SK-N-MC (cell line): ENCODE results near the gene CHGA.

Experiments
- DNase-seq: peaks from one replicate; pipeline ENCODE4 v3.0.0-alpha.2; 2011; ENCODE audit warnings: low read depth, low spot score
- H3K27ac ChIP-seq: fragments of 200-600 bp; sonication (generic); 2 replicates; pipeline ENCODE4 v1.5.1; 2016; ENCODE audit warnings: mixed run types
- H3K36me3 ChIP-seq: fragments of 200-600 bp; sonication (generic); 2 replicates; pipeline ENCODE4 v1.6.1; 2017; ENCODE audit warnings: antibody characterized with exemption, low read length, mixed read lengths; ENCODE audit not compliant: insufficient read depth
- H3K4me3 ChIP-seq: fragments of 200-600 bp; sonication (generic); 2 replicates; pipeline ENCODE4 v1.5.1; 2016
- H3K9ac ChIP-seq: fragments of 200-600 bp; sonication (generic); 2 replicates; pipeline ENCODE4 v1.8.0; 2017; ENCODE audit warnings: mixed run types, mixed read lengths; ENCODE audit not compliant: insufficient read length
- H3K9me3 ChIP-seq: fragments of 200-600 bp; sonication (generic); 2 replicates; pipeline ENCODE4 v1.6.1; 2017; ENCODE audit warnings: low read depth, mild to moderate bottlenecking, antibody characterized with exemption, low read length, moderate library complexity, mixed read lengths
- EZH2 ChIP-seq: fragments of 200-600 bp; sonication (generic); IDR thresholded peaks from one replicate; pipeline ENCODE4 v1.6.1; 2017; ENCODE audit warnings: antibody characterized with exemption
- FOXP2 ChIP-seq: optimal IDR thresholded peaks from 2 replicates; pipeline ENCODE3; 2011; ENCODE audit warnings: mild to moderate bottlenecking, moderate library complexity; ENCODE audit not compliant: insufficient read depth; ENCODE audit errors: extremely low read length, control extremely low read depth
- POLR2AphosphoS5 ChIP-seq: IDR thresholded peaks from 2 replicates; pipeline ENCODE4 v1.6.1; 2012; ENCODE audit warnings: mild to moderate bottlenecking, low read depth, low read length, borderline replicate concordance

The CHGA gene

DNA sequence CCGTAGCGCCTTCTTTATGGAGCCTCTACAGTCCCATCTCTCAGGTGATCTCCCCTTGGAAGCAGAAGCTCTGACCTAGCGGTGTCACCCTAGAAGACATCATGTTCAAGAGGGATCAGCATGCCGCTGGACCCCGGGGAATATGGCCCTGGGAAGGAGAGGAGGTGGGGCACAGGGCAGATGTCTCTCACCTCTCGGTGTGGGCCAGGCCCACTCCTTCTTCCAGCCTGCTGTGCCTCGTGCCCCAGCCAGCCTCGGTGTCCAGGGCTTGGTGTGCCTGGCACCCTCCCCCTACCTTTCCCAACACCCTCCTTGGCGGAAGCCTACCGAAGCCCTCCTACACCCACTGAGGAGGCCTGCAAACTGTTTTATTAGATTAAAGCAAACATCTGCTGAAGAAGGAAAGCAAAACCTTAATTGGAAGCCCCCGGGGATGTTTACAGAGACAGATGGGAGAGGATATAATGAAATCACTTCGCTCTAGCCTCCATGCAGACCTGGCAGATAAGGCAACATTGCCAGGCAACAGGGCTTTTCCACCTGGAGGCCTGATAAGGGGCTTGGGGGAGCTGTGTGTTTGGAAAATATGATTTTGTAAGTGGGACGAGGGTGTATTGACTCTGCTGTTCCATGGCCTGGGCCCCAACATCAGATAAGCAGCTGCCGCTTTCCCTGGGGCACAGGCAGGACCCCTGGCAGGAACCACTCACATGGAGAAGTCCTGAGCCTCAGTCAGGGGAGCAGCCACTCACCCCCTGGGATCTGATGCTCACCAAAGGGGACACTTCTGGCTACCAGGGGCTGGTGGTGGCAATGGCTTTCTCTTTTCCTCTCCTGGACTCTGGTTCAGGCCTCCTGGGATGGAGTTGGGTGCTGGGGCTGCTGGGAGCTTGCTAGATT lies 5.7 kb upstream of the CHGA start:
- no peak for DNase-seq
- Histone ChIP-seq H3K27ac (no peak overlapping the region), H3K9ac (no peak overlapping the region), H3K9me3 (no peaks in the 10 kb centered on the region), H3K4me3 (no peak overlapping the region), H3K36me3 (no peaks in the 10 kb centered on the region)
- no peak for TF ChIP-seq POLR2AphosphoS5
- TF ChIP-seq FOXP2: no peak
- no peak for TF ChIP-seq EZH2

DNA sequence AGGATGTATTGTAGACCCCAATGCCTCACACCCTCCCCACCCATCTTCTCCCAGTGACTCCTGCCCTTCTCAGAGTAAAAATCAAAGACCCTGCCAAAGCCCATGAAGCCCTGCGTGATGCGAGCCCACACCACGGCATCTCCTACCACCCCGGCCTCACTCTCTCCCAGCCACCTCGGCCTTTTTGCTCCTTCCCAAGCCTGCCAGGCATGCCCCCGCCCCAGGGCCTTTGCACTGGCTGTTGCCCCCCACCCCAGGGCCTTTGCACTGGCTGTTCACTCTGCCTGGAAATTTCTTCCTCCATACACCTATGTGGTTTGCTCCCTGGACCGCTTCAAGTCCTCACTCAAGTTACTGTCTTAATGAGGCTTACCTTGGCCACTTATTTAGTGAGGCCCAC lies 5.0 kb upstream of the CHGA start:
- no peak overlapping the region for H3K27ac ChIP-seq
- no peak for TF ChIP-seq FOXP2
- no peak for TF ChIP-seq EZH2
- no peak for TF ChIP-seq POLR2AphosphoS5
- no peak for DNase-seq

DNA sequence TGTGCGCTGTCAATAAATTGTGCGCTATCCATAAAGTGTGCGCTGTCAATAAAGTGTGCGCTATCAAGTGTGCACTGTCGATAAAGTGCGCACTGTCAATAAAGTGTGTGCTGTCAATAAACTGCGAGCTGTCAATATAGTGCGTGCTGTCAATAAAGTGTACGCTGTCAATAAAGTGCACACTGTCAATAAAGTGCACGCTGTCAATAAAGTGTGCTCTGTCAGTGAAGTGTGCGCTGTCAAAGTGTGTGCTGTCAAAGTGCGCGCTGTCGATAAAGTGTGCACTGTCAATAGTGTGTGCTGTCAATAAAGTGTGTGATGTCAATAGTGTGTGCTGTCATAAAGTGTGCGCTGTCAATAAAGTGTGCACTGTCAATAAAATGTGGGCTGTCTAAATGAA lies 2.9 kb upstream of the CHGA start:
- Histone ChIP-seq H3K9me3 (no peaks in the 10 kb centered on the region), H3K36me3 (no peaks in the 10 kb centered on the region), H3K4me3 (no peak overlapping the region), H3K27ac (no peak overlapping the region), H3K9ac (no peak overlapping the region)
- no peak for DNase-seq
- TF ChIP-seq POLR2AphosphoS5 (no peak), EZH2 (no peak), FOXP2 (no peak)

More for the DNA sequence above, 5.0 kb upstream of the CHGA start:
- no peak overlapping the region for H3K4me3 ChIP-seq
- H3K36me3 ChIP-seq: no peaks in the 10 kb centered on the region
- H3K9me3 ChIP-seq: no peaks in the 10 kb centered on the region
- no peak overlapping the region for H3K9ac ChIP-seq

DNA sequence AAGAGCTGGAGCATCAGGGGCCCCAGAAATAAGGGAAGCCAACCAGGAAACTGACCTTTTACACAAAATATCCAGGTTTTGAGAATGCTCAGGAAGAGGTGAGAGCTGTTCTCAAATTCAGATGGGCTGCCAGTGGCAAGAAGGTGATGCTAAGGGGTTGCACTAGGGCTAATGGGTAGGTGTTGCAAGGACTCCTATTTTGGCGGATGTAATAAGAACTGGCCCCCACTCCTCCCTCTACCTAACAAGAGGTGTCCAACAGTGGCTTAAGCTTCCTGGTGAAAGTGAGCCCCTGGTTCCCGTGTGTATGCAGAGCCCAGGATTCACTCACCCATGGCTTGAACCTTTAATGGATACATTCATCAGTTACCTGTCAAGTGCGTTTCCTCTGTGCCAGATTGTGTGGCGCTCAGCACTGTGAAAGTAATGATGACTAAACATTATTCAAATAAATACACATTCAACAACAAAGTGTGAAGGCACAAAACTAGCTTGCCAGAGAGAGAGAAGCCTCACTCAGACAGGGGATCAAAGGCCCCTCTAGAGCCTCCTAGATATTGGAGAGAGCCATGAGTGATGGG lies 705 bp upstream of the CHGA start:
- no peaks in the 10 kb centered on the region for H3K36me3 ChIP-seq
- H3K9me3 ChIP-seq: no peaks in the 10 kb centered on the region
- no peak for TF ChIP-seq POLR2AphosphoS5
- TF ChIP-seq FOXP2: no peak
- TF ChIP-seq EZH2: no peak
- H3K4me3 ChIP-seq: no peak overlapping the region
- no peak overlapping the region for H3K9ac ChIP-seq
- H3K27ac ChIP-seq: no peak overlapping the region
- no peak for DNase-seq

DNA sequence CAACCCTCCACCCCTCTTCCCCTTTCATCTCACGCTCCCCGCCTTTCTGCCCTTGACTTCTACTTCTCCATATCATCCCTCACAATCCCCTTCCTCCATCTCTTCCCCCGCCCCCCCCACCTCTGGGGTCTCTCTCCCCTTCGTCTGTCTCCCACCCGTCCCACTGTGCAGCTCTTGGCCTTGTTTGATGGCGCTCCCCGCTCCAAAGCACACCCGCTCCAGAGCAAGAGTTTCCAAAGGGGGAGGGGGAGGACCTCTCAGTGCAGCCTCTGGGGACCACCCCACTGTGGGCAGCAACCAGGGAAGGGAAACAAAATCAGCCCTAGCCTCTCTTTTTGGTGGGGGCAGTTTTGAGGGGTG lies 774 bp downstream of the CHGA start:
- H3K36me3 ChIP-seq: no peaks in the 10 kb centered on the region
- TF ChIP-seq POLR2AphosphoS5 (no peak), EZH2 (no peak), FOXP2 (no peak)
- H3K9ac ChIP-seq: no peak overlapping the region
- H3K27ac ChIP-seq: no peak overlapping the region
- H3K4me3 ChIP-seq: no peak overlapping the region
- DNase-seq: no peak
- no peaks in the 10 kb centered on the region for H3K9me3 ChIP-seq

DNA sequence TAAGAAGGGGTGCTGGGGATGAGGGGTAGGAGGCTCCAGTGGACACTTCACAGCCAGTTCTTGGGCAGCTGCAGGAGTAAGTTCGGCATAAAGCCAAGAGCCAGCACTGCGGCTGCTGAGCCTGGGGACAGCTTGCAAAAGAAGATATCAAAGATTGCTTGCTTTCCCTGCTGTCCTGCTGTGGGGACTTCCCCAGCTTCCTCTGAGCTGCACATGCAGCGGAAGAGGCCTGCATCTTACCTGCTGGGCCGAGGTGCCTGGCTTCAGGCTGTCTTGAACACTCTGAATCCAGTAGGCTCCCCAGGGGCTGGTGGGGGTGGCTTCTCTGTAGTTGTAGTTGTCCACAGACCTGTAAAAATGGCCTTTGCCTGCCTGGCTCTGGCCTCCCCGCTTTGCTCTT lies 1.3 kb downstream of the CHGA start:
- no peaks in the 10 kb centered on the region for H3K9me3 ChIP-seq
- H3K36me3 ChIP-seq: no peaks in the 10 kb centered on the region
- no peak overlapping the region for H3K4me3 ChIP-seq
- H3K27ac ChIP-seq: no peak overlapping the region
- H3K9ac ChIP-seq: no peak overlapping the region
- no peak for TF ChIP-seq EZH2
- no peak for TF ChIP-seq POLR2AphosphoS5
- no peak for DNase-seq

DNA sequence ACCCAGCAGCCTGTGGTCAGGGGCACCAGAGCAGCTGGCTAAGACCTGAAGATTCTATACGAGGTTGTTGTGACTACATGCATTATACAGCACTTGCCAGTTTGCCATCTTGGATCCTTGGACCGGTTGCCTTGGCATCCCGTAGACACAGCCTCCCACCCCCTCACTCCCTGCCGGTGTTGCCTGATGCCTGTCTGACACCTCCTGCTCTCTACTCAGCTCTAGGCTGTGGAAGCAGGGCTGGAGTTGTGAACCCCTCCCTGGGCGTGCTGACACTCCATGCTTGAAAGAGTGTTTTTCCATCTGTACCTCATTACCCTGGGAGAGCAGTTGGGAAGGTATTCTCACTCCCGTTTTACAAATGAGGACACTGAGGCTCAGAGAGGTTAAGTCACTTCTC lies 2.5 kb downstream of the CHGA start:
- H3K27ac ChIP-seq: no peak overlapping the region

DNA sequence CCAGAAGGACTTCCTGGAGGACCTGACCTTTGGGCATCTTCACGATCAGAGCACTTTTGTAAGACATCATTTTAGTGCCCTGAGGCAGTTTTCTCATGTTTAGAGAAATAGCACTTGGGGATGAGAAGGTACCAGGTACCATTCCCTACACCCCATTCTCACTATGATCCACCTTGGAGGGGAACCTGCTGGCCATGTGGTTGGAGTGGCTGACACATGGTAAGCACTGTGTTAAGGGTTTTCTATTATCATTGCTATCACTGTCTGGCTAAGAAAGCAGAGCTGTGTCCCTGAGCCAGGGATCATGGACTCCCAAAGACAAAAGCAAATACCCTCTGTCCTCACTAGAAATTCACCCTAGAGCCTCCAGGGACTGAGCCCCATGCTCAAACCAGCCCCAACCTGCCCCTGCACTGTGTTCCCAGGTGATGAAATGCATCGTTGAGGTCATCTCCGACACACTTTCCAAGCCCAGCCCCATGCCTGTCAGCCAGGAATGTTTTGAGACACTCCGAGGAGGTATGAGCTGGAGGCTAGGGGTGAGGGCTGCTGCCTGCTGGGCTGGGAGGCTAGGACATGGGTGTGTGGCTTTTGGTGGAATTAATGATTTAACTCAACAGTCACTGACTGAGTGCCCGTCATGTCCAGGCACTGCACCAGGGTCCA lies 3.4 kb downstream of the CHGA start:
- H3K9ac ChIP-seq: no peak overlapping the region
- DNase-seq: no peak
- H3K36me3 ChIP-seq: no peaks in the 10 kb centered on the region
- H3K9me3 ChIP-seq: no peaks in the 10 kb centered on the region
- H3K4me3 ChIP-seq: no peak overlapping the region
- no peak overlapping the region for H3K27ac ChIP-seq
- TF ChIP-seq POLR2AphosphoS5 (no peak), EZH2 (no peak), FOXP2 (no peak)

More for the DNA sequence above, 2.5 kb downstream of the CHGA start:
- TF ChIP-seq EZH2: no peak
- TF ChIP-seq POLR2AphosphoS5: no peak
- TF ChIP-seq FOXP2: no peak
- Histone ChIP-seq H3K36me3 (no peaks in the 10 kb centered on the region), H3K9me3 (no peaks in the 10 kb centered on the region), H3K4me3 (no peak overlapping the region), H3K9ac (no peak overlapping the region)
- no peak for DNase-seq

DNA sequence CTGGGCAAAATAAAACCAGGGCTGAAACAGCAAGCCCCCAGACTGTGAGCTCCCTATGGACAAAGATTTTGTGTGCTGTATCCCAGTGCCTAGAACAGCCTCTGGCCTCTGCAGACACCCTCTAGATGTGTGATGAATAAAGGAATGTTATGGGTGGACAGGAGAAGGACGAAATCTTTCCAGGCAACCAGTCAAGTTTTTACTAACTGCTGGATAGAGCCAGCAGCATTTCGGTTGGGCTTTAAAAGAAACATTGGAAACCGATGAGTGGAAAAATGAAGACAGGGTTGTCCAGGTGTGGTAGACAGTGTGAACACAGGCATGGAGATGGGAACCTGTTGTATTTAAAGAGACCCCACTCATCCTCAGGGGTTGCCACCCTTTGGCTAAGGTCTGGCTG lies 4.0 kb downstream of the CHGA start:
- Histone ChIP-seq H3K9me3 (no peaks in the 10 kb centered on the region), H3K27ac (no peak overlapping the region), H3K36me3 (no peaks in the 10 kb centered on the region), H3K9ac (no peak overlapping the region), H3K4me3 (no peak overlapping the region)
- TF ChIP-seq POLR2AphosphoS5 (no peak), FOXP2 (no peak), EZH2 (no peak)
- no peak for DNase-seq
